Nephron (organoid): Measurements from ENCODE around the gene SOX2.

Source experiments
- H3K27ac Mint-ChIP-seq, 3 experiments: 2 replicates each; pipeline ENCODE4 v1.8.0; 2020; ENCODE audit warnings: mixed read lengths in 3 of 3, mild to moderate bottlenecking in 2 of 3, moderate library complexity in 1 of 3
- H3K27me3 Mint-ChIP-seq: 2 replicates; pipeline ENCODE4 v1.8.0; 2021; ENCODE audit warnings: low read depth, mild to moderate bottlenecking, moderate library complexity, mixed read lengths
- H3K36me3 Mint-ChIP-seq: 2 replicates; pipeline ENCODE4 v1.8.0; 2020; ENCODE audit warnings: low read depth, mixed read lengths
- H3K4me1 Mint-ChIP-seq: 2 replicates; pipeline ENCODE4 v1.8.0; 2020; ENCODE audit warnings: mixed read lengths
- H3K4me3 Mint-ChIP-seq, 3 experiments: 2 replicates each; pipeline ENCODE4 v1.8.0; 2020; ENCODE audit warnings: mild to moderate bottlenecking in 3 of 3, mixed read lengths in 3 of 3, moderate library complexity in 2 of 3
- H3K9me3 Mint-ChIP-seq: 2 replicates; pipeline ENCODE4 v1.8.0; 2020; ENCODE audit warnings: mixed read lengths
- CTCF ChIP-seq, 3 experiments: fragments of 200-600 bp; sonication (generic); IDR thresholded peaks; one replicate each; pipeline ENCODE4 v1.5.0; 2021; ENCODE audit warnings: antibody characterized with exemption in 3 of 3; ENCODE audit not compliant: unreplicated experiment in 3 of 3

The SOX2 gene

GRCh38 chr3:181719991-181720680 is 8.4 kb downstream of the SOX2 start:
- Mint-ChIP-seq H3K9me3 (peaks cover 8% of the 10 kb centered on the region), H3K27ac (no peak overlapping the region), H3K4me3 (no peak overlapping the region), H3K4me1 (peaks cover 3% of the 10 kb centered on the region), H3K27me3 (peaks cover 71% of the 10 kb centered on the region), H3K36me3 (no peaks in the 10 kb centered on the region)
- TF ChIP-seq CTCF (IDR thresholded peaks at IDR 0.05; ENCODE audit: unreplicated experiment in 3 of 3): no peak

- no peak for TF ChIP-seq CTCF (IDR thresholded peaks at IDR 0.05; ENCODE audit: unreplicated experiment in 3 of 3)
- peaks cover 82% of the 10 kb centered on the region for H3K27me3 Mint-ChIP-seq
- H3K4me3 Mint-ChIP-seq: no peak overlapping the region
- H3K27ac Mint-ChIP-seq: no peak overlapping the region
- H3K36me3 Mint-ChIP-seq: no peaks in the 10 kb centered on the region
- peaks cover 6% of the 10 kb centered on the region for H3K4me1 Mint-ChIP-seq
- peaks cover 8% of the 10 kb centered on the region for H3K9me3 Mint-ChIP-seq
These were observed 9.5 kb downstream of the SOX2 start for GRCh38 chr3:181721046-181721875.

GRCh38 chr3:181722156-181722555 is 10.4 kb downstream of the SOX2 start:
- Mint-ChIP-seq H3K4me1 (peaks cover 14% of the 10 kb centered on the region), H3K4me3 (no peak overlapping the region), H3K36me3 (no peaks in the 10 kb centered on the region), H3K9me3 (peaks cover 8% of the 10 kb centered on the region), H3K27ac (no peak overlapping the region), H3K27me3 (peaks cover 91% of the 10 kb centered on the region)
- no peak for TF ChIP-seq CTCF (IDR thresholded peaks at IDR 0.05; ENCODE audit: unreplicated experiment in 3 of 3)

GRCh38 chr3:181722766-181723425 is 11.2 kb downstream of the SOX2 start:
- Mint-ChIP-seq H3K27me3 (peaks cover 98% of the 10 kb centered on the region), H3K4me3 (no peak overlapping the region), H3K27ac (no peak overlapping the region), H3K9me3 (peaks cover 8% of the 10 kb centered on the region), H3K4me1 (peaks cover 21% of the 10 kb centered on the region), H3K36me3 (no peaks in the 10 kb centered on the region)
- no peak for TF ChIP-seq CTCF (IDR thresholded peaks at IDR 0.05; ENCODE audit: unreplicated experiment in 3 of 3)

- no peak overlapping the region for H3K4me3 Mint-ChIP-seq
- peaks cover 21% of the 10 kb centered on the region for H3K4me1 Mint-ChIP-seq
- TF ChIP-seq CTCF (IDR thresholded peaks at IDR 0.05; ENCODE audit: unreplicated experiment in 3 of 3): no peak
These were observed 12.0 kb downstream of the SOX2 start for GRCh38 chr3:181723625-181724191.

More at GRCh38 chr3:181723625-181724191, 12.0 kb downstream of the SOX2 start:
- Mint-ChIP-seq H3K36me3 (no peaks in the 10 kb centered on the region), H3K27ac (no peak overlapping the region), H3K27me3 (peaks cover 100% of the 10 kb centered on the region), H3K9me3 (peaks cover 8% of the 10 kb centered on the region)
